K562 (cell line): Measurements from ENCODE around the gene CYP51A1. TPM values are rescaled to one million over a fixed set of nuclear protein-coding genes. Genes with fewer than 3 reads are reported as not detected.

ENCODE experiments used
- JUN ChIP-seq, 2 experiments: sonication (generic) in 1 of 2; formaldehyde crosslinking in 1 of 2; IDR thresholded peaks; 2 replicates each; pipeline versions ENCODE4 v1.6.1 to v1.8.0; 2012 to 2022; ENCODE audit warnings: borderline replicate concordance in 2 of 2, mild to moderate bottlenecking in 2 of 2, improper control_type of control experiment in 1 of 2, low read depth in 1 of 2, low read length in 1 of 2, missing genetic modification reagents in 1 of 2
- MEIS2 ChIP-seq: fragments of 450-650 bp; IDR thresholded peaks from 2 replicates; pipeline ENCODE4 v1.6.1; 2014; ENCODE audit warnings: mild to moderate bottlenecking; ENCODE audit not compliant: partially characterized antibody
- RFX1 ChIP-seq: fragments of 450-650 bp; IDR thresholded peaks from 2 replicates; pipeline ENCODE4 v1.6.1; 2016; ENCODE audit warnings: mild to moderate bottlenecking, moderate library complexity
- SMAD1 ChIP-seq: fragments of 150-350 bp; IDR thresholded peaks from 2 replicates; pipeline ENCODE4 v1.6.1; 2014; ENCODE audit warnings: low read length, low read depth; ENCODE audit not compliant: partially characterized antibody
- SMARCA5 ChIP-seq: fragments of 450-650 bp; IDR thresholded peaks from 2 replicates; pipeline ENCODE4 v1.6.1; 2016
- ZKSCAN3 ChIP-seq: fragments of 250-450 bp; sonication (Bioruptor Pico); IDR thresholded peaks from 2 replicates; pipeline ENCODE4 v1.4.0; 2020
- polyA plus RNA-seq, 8 experiments: library from polyadenylated mRNA; depleted of rRNA in 4 of 8; stranded (reverse) in 5 of 8; unstranded in 3 of 8; fragments of >200 nt; fragmentation: Nextera tagmentation in 2 of 8; fragmentation: Illumina TruSeq in 1 of 8; extraction: Ambion mirVana in 2 of 8; extraction: Trizol in 1 of 8; gene quantifications; 2 replicates each; pipeline versions ENCODE4 v1.2.1 to v1.2.3, GENCODE V29; 2011 to 2014; ENCODE audit warnings: inconsistent platforms in 1 of 8, missing spikeins in 1 of 8
- total RNA-seq, 7 experiments: library from RNA; depleted of rRNA in 6 of 7; stranded (reverse); fragments of >200 nt in 6 of 7; fragmentation: Illumina TruSeq in 2 of 7; extraction: Trizol in 2 of 7; gene quantifications; 2 replicates each; pipeline versions ENCODE4 v1.2.1 to v1.2.3, GENCODE V29; 2011 to 2021; ENCODE audit warnings: low replicate concordance in 1 of 7
- TF ChIP-seq, protein P1 (sequence below), 3 experiments: fragments of 200-800 bp in 1 of 3; fragments of 250-450 bp in 1 of 3; fragments of 450-650 bp in 1 of 3; sonication (Bioruptor Pico) in 1 of 3; sonication (Bioruptor generic) in 1 of 3; formaldehyde crosslinking in 1 of 3; IDR thresholded peaks; 2 replicates each; pipeline versions ENCODE4 v1.6.1 to v1.8.0; 2016 to 2022; ENCODE audit warnings: mild to moderate bottlenecking in 2 of 3, missing genetic modification characterization in 2 of 3, missing compliant biosample characterization in 1 of 3, moderate library complexity in 1 of 3

The CYP51A1 gene
- total and polyA plus RNA-seq, 9 of the 15 experiments (the other 6 are each of a cell fraction or from before 2014, with no cell fraction given): 35.4 to 151 (median 80.3) TPM

DNA sequence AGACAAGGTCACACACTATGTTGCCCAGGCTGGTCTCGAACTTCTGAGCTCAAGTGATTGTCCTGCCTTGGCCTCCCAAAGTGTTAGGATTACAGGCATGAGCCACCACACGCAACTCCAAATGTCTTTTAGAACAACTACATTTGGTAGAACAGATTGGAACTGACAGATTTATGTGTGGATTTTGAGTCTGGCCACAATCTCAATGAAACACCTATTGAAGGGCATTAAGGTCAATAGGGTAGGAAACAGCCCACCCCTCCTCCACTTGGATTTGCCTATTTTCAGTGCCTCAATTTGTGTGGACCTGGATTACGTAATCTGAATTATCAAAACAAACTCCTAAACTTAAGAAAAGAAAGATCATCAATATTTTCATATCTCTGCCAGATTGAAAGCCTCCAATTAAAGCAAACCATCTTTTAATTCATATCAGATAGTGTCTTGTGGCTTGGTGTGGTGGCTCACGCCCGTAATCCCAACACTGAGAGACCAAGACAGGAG, 15.5 kb upstream of the CYP51A1 start (continued):
- TF ChIP-seq RFX1 (no peak), SMARCA5 (no peak), SMAD1 (no peak), MEIS2 (peak; percentile 68), JUN (IDR thresholded peaks at IDR 0.05; ENCODE audit: borderline replicate concordance, low read depth, low read length) (no peak), JUN (CRISPR knock-in tag; IDR thresholded peaks at IDR 0.05; ENCODE audit: borderline replicate concordance) (no peak), ZKSCAN3 (CRISPR knock-in tag) (no peak)
- TF ChIP-seq, protein P1, sequence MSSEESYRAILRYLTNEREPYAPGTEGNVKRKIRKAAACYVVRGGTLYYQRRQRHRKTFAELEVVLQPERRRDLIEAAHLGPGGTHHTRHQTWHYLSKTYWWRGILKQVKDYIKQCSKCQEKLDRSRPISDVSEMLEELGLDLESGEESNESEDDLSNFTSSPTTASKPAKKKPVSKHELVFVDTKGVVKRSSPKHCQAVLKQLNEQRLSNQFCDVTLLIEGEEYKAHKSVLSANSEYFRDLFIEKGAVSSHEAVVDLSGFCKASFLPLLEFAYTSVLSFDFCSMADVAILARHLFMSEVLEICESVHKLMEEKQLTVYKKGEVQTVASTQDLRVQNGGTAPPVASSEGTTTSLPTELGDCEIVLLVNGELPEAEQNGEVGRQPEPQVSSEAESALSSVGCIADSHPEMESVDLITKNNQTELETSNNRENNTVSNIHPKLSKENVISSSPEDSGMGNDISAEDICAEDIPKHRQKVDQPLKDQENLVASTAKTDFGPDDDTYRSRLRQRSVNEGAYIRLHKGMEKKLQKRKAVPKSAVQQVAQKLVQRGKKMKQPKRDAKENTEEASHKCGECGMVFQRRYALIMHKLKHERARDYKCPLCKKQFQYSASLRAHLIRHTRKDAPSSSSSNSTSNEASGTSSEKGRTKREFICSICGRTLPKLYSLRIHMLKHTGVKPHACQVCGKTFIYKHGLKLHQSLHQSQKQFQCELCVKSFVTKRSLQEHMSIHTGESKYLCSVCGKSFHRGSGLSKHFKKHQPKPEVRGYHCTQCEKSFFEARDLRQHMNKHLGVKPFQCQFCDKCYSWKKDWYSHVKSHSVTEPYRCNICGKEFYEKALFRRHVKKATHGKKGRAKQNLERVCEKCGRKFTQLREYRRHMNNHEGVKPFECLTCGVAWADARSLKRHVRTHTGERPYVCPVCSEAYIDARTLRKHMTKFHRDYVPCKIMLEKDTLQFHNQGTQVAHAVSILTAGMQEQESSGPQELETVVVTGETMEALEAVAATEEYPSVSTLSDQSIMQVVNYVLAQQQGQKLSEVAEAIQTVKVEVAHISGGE (CRISPR knock-in tag; IDR thresholded peaks at IDR 0.05): no peak
